Neutrophil (primary cell): ENCODE measurements around the gene FAM228B.

Source experiments
- H3K27ac ChIP-seq: fragments of 200-600 bp; sonication (generic); 2 replicates; pipeline ENCODE4 v1.5.1; 2016; ENCODE audit warnings: mild to moderate bottlenecking, moderate library complexity
- H3K27me3 ChIP-seq: fragments of 200-600 bp; sonication (generic); 2 replicates; pipeline ENCODE4 v1.6.0; 2016; ENCODE audit warnings: mild to moderate bottlenecking
- H3K36me3 ChIP-seq: fragments of 200-600 bp; sonication (generic); 2 replicates; pipeline ENCODE4 v1.5.1; 2017
- H3K4me1 ChIP-seq, 2 experiments: fragments of 200-600 bp in 1 of 2; sonication (generic) in 1 of 2; 1 replicate in 1 of 2; 2 replicates in 1 of 2; pipeline versions ENCODE4 v1.5.1 to v1.6.1; 2013 to 2016; ENCODE audit warnings: low read depth in 1 of 2, low read length in 1 of 2, mild to moderate bottlenecking in 1 of 2, moderate library complexity in 1 of 2; ENCODE audit not compliant: control insufficient read depth in 1 of 2, insufficient read depth in 1 of 2
- H3K4me3 ChIP-seq, 2 experiments: fragments of 200-600 bp in 1 of 2; sonication (generic) in 1 of 2; 1 replicate in 1 of 2; 2 replicates in 1 of 2; pipeline ENCODE4 v1.5.1; 2013 to 2016; ENCODE audit warnings: low read depth in 1 of 2, low read length in 1 of 2, mild to moderate bottlenecking in 1 of 2, moderate library complexity in 1 of 2
- H3K9me3 ChIP-seq: fragments of 200-600 bp; sonication (generic); 2 replicates; pipeline ENCODE4 v1.5.1; 2016
- CTCF ChIP-seq: fragments of 200-600 bp; sonication (generic); IDR thresholded peaks from 2 replicates; pipeline ENCODE4 v1.5.1; 2016; ENCODE audit warnings: antibody characterized with exemption

The FAM228B gene

GRCh38 chr2:24203787-24204150, 80.5 kb downstream of the FAM228B start:
- TF ChIP-seq CTCF, result no peak
- Histone ChIP-seq H3K36me3 (peaks cover 88% of the 10 kb centered on the region), H3K4me3 (no peak overlapping the region), H3K27ac (no peak overlapping the region), H3K4me1 (peaks cover 4 to 7% of the 10 kb centered on the region in 2 experiments), H3K27me3 (no peaks in the 10 kb centered on the region), H3K9me3 (no peaks in the 10 kb centered on the region)

- Histone ChIP-seq H3K36me3 (peaks cover 96% of the 10 kb centered on the region), H3K27me3 (no peaks in the 10 kb centered on the region), H3K4me1 (peaks cover 11 to 15% of the 10 kb centered on the region in 2 experiments), H3K9me3 (no peaks in the 10 kb centered on the region), H3K4me3 (no peak overlapping the region), H3K27ac (no peak overlapping the region)
- TF ChIP-seq CTCF, result no peak
Measured at GRCh38 chr2:24204505-24204904, 81.2 kb downstream of the FAM228B start.

- H3K36me3 ChIP-seq, result peaks cover 97% of the 10 kb centered on the region
Measured at GRCh38 chr2:24205131-24205530, 81.9 kb downstream of the FAM228B start.

GRCh38 chr2:24206242-24206641, 83.0 kb downstream of the FAM228B start:
- no peak for TF ChIP-seq CTCF
- Histone ChIP-seq H3K27ac (no peak overlapping the region), H3K9me3 (no peaks in the 10 kb centered on the region), H3K4me1 (peaks cover 19 to 28% of the 10 kb centered on the region in 2 experiments), H3K27me3 (no peaks in the 10 kb centered on the region), H3K36me3 (peaks cover 96% of the 10 kb centered on the region), H3K4me3 (no peak overlapping the region)

More at GRCh38 chr2:24205131-24205530, 81.9 kb downstream of the FAM228B start:
- H3K4me1 ChIP-seq, result peaks cover 18 to 21% of the 10 kb centered on the region in 2 experiments
- H3K4me3 ChIP-seq, result no peak overlapping the region
- no peak overlapping the region for H3K27ac ChIP-seq
- no peak for TF ChIP-seq CTCF
- no peaks in the 10 kb centered on the region for H3K9me3 ChIP-seq
- H3K27me3 ChIP-seq, result no peaks in the 10 kb centered on the region

GRCh38 chr2:24206714-24207113, 83.4 kb downstream of the FAM228B start:
- Histone ChIP-seq H3K4me1 (peaks cover 19 to 28% of the 10 kb centered on the region in 2 experiments), H3K27me3 (no peaks in the 10 kb centered on the region), H3K9me3 (no peaks in the 10 kb centered on the region), H3K36me3 (peaks cover 96% of the 10 kb centered on the region), H3K27ac (no peak overlapping the region), H3K4me3 (no peak overlapping the region)
- TF ChIP-seq CTCF, result no peak

GRCh38 chr2:24207359-24207758, 84.1 kb downstream of the FAM228B start:
- peaks cover 19 to 28% of the 10 kb centered on the region in 2 experiments for H3K4me1 ChIP-seq
- no peak for TF ChIP-seq CTCF
- no peaks in the 10 kb centered on the region for H3K9me3 ChIP-seq
- H3K4me3 ChIP-seq, result no peak overlapping the region
- no peak overlapping the region for H3K27ac ChIP-seq
- no peaks in the 10 kb centered on the region for H3K27me3 ChIP-seq
- peaks cover 99% of the 10 kb centered on the region for H3K36me3 ChIP-seq
